IMR-90 (cell line): ENCODE measurements around the gene GPR107. TPM values are rescaled to one million over a fixed set of nuclear protein-coding genes. Genes with fewer than 3 reads are reported as not detected.

ENCODE experiments used
- ATAC-seq: fragments of 200-7000 bp; cut with Tn5 transposase; 2 replicates; pipeline ENCODE4 v1.9.1; 2020; ENCODE audit warnings: low read depth, mild to moderate bottlenecking, moderate library complexity
- BruUV-seq: library from RNA; stranded (reverse); fragments of 400-500 nt; replicated peaks from 2 replicates; lab custom pipeline; 2021; lab: Mats Ljungman, UMichigan
- CTCF ChIA-PET: fragments of 300-600 bp; formaldehyde crosslinking; extraction: SDS; loops from one replicate; lab custom pipeline; 2021; ENCODE audit warnings: antibody characterized with exemption; lab: Yijun Ruan, JAX
- POLR2A ChIA-PET: fragments of 300-600 bp; sonication (Branson Sonifier 250); formaldehyde crosslinking; loops from one replicate; lab custom pipeline; 2022; ENCODE audit warnings: antibody characterized with exemption; ENCODE audit not compliant: unreplicated experiment; lab: Charles Lee
- DNase-seq: peaks from one replicate; pipeline ENCODE4 v3.0.0; 2013
- H2AFZ ChIP-seq: replicated peaks from 2 replicates; pipeline ENCODE3; 2013; ENCODE audit warnings: low read length, mild to moderate bottlenecking; ENCODE audit not compliant: poor library complexity
- H2AK5ac ChIP-seq: 2 replicates; pipeline ENCODE4 v1.6.1; 2013; ENCODE audit warnings: low read depth, low read length, inconsistent platforms
- H2AK9ac ChIP-seq: replicated peaks from 2 replicates; pipeline ENCODE3; 2013; ENCODE audit warnings: mild to moderate bottlenecking, low read depth, low read length, moderate library complexity; ENCODE audit not compliant: poor library complexity
- H2BK120ac ChIP-seq: 2 replicates; pipeline ENCODE4 v1.6.1; 2013; ENCODE audit warnings: low read depth, low read length, inconsistent platforms
- H2BK15ac ChIP-seq: 3 replicates; pipeline ENCODE4 v1.6.1; 2013; ENCODE audit warnings: low read depth, low read length, inconsistent platforms
- H2BK20ac ChIP-seq: 2 replicates; pipeline ENCODE4 v1.6.1; 2013; ENCODE audit warnings: low read depth, mild to moderate bottlenecking, inconsistent platforms, low read length, moderate library complexity
- H2BK5ac ChIP-seq: 2 replicates; pipeline ENCODE4 v1.6.1; 2013; ENCODE audit warnings: mild to moderate bottlenecking, low read depth, low read length, inconsistent platforms; ENCODE audit not compliant: poor library complexity, severe bottlenecking
- H3K14ac ChIP-seq: replicated peaks from 2 replicates; pipeline ENCODE4 v1.6.1; 2013; ENCODE audit warnings: low read depth, low read length, inconsistent platforms
- H3K18ac ChIP-seq: 2 replicates; pipeline ENCODE4 v1.6.1; 2013; ENCODE audit warnings: low read depth, low read length, control low read depth
- H3K23ac ChIP-seq: 2 replicates; pipeline ENCODE4 v1.6.1; 2013; ENCODE audit warnings: low read depth, low read length, inconsistent platforms
- H3K27ac ChIP-seq: 2 replicates; pipeline ENCODE4 v1.5.1; 2013; ENCODE audit warnings: mild to moderate bottlenecking, control low read depth, low read length; ENCODE audit not compliant: insufficient read depth
- H3K27me3 ChIP-seq: 2 replicates; pipeline ENCODE4 v1.6.1; 2013; ENCODE audit warnings: low read length; ENCODE audit not compliant: control insufficient read depth, insufficient read depth
- H3K36me3 ChIP-seq: 2 replicates; pipeline ENCODE4 v1.6.1; 2013; ENCODE audit warnings: low read length, mixed read lengths; ENCODE audit not compliant: control insufficient read depth, insufficient read depth
- H3K4ac ChIP-seq: 2 replicates; pipeline ENCODE4 v1.6.1; 2013; ENCODE audit warnings: low read depth, low read length, inconsistent platforms
- H3K4me1 ChIP-seq: 2 replicates; pipeline ENCODE4 v1.6.1; 2013; ENCODE audit warnings: low read length, mixed read lengths; ENCODE audit not compliant: control insufficient read depth, insufficient read depth
- H3K4me2 ChIP-seq: 2 replicates; pipeline ENCODE4 v1.6.1; 2013; ENCODE audit warnings: low read depth, mild to moderate bottlenecking, control low read depth, low read length, moderate library complexity
- H3K4me3 ChIP-seq: 2 replicates; pipeline ENCODE4 v1.5.1; 2013; ENCODE audit warnings: low read depth, mild to moderate bottlenecking, control low read depth, low read length, moderate library complexity; ENCODE audit not compliant: insufficient read depth
- H3K56ac ChIP-seq: 2 replicates; pipeline ENCODE4 v1.6.1; 2013; ENCODE audit warnings: low read length, inconsistent platforms; ENCODE audit not compliant: insufficient read depth; ENCODE audit errors: extremely low read depth
- H3K79me1 ChIP-seq, 2 experiments: 2 replicates each; pipeline ENCODE4 v1.6.1; 2013; ENCODE audit warnings: low read length in 2 of 2, inconsistent platforms in 1 of 2, low read depth in 1 of 2
- H3K9ac ChIP-seq: 2 replicates; pipeline ENCODE4 v1.6.1; 2013; ENCODE audit warnings: low read depth, low read length, control low read depth
- H3K9me1 ChIP-seq: 2 replicates; pipeline ENCODE4 v1.6.1; 2013; ENCODE audit warnings: low read length, inconsistent platforms; ENCODE audit not compliant: insufficient read depth
- H3K9me3 ChIP-seq: 2 replicates; pipeline ENCODE4 v1.6.1; 2013; ENCODE audit warnings: low read length; ENCODE audit not compliant: control insufficient read depth, insufficient read depth
- H4K20me1 ChIP-seq: 2 replicates; pipeline ENCODE4 v1.6.1; 2013; ENCODE audit warnings: low read length, inconsistent platforms; ENCODE audit not compliant: insufficient read depth
- H4K5ac ChIP-seq: 2 replicates; pipeline ENCODE4 v1.6.1; 2013; ENCODE audit warnings: mild to moderate bottlenecking, low read depth, low read length, control low read depth
- H4K8ac ChIP-seq, 2 experiments: 2 replicates each; pipeline ENCODE4 v1.6.1; 2013; ENCODE audit warnings: low read depth in 2 of 2, low read length in 2 of 2, control low read depth in 1 of 2, inconsistent platforms in 1 of 2
- H4K91ac ChIP-seq: 2 replicates; pipeline ENCODE4 v1.6.1; 2013; ENCODE audit warnings: low read depth, low read length, inconsistent platforms; ENCODE audit not compliant: insufficient read depth
- BHLHE40 ChIP-seq: fragments of 150-350 bp; IDR thresholded peaks from 2 replicates; pipeline ENCODE4 v1.6.1; 2016; ENCODE audit warnings: mild to moderate bottlenecking, low read depth, low read length
- CHD1 ChIP-seq: IDR thresholded peaks from 2 replicates; pipeline ENCODE4 v1.6.1; 2012; ENCODE audit warnings: low read depth, low read length, improper control_type of control experiment
- ELK1 ChIP-seq: fragments of 150-350 bp; IDR thresholded peaks from 2 replicates; pipeline ENCODE4 v1.6.1; 2016; ENCODE audit warnings: low read depth, mild to moderate bottlenecking, low read length, moderate library complexity, borderline replicate concordance
- MAZ ChIP-seq: IDR thresholded peaks from 2 replicates; pipeline ENCODE4 v1.6.1; 2012; ENCODE audit warnings: low read depth, mild to moderate bottlenecking, low read length, improper control_type of control experiment, moderate library complexity, borderline replicate concordance
- MXI1 ChIP-seq: IDR thresholded peaks from 2 replicates; pipeline ENCODE4 v1.6.1; 2012; ENCODE audit warnings: low read depth, mild to moderate bottlenecking, low read length, moderate library complexity, borderline replicate concordance
- NFE2L2 ChIP-seq: fragments of 150-350 bp; IDR thresholded peaks from 2 replicates; pipeline ENCODE4 v1.6.1; 2016; ENCODE audit warnings: low read depth, mild to moderate bottlenecking, low read length
- RCOR1 ChIP-seq: IDR thresholded peaks from 2 replicates; pipeline ENCODE4 v1.6.1; 2012; ENCODE audit warnings: mild to moderate bottlenecking, low read length, improper control_type of control experiment; ENCODE audit not compliant: insufficient replicate concordance
- RFX5 ChIP-seq: IDR thresholded peaks from 2 replicates; pipeline ENCODE4 v1.8.0; 2012; ENCODE audit warnings: low read depth, mild to moderate bottlenecking, low read length, moderate library complexity
- SMC3 ChIP-seq: fragments of 150-350 bp; IDR thresholded peaks from 2 replicates; pipeline ENCODE4 v1.6.1; 2016; ENCODE audit warnings: low read depth, mild to moderate bottlenecking, antibody characterized with exemption, low read length, moderate library complexity
- WGBS, 2 experiments: methylation state at CpG; one replicate each; pipeline versions ENCODE4 v1.1.5 to v1.1.7; 2013; ENCODE audit warnings: missing lambda C conversion rate in 2 of 2; ENCODE audit not compliant: insufficient read length in 1 of 2; ENCODE audit errors: extremely low coverage in 2 of 2; 5-methylcytosine and 5-hydroxymethylcytosine counted together
- dilution Hi-C: fragments of 300-500 bp; cut with HindIII; formaldehyde crosslinking; loops from one replicate; pipeline ENCODE4 v1.14.3; 2018; ENCODE audit warnings: low sequenced_read_pairs; ENCODE audit not compliant: unreplicated experiment
- in situ Hi-C: fragments of 300-500 bp; cut with MboI; formaldehyde crosslinking; loops from 3 replicates; pipeline ENCODE4 v1.14.3; 2019; ENCODE audit warnings: low sequenced_read_pairs, inconsistent platforms, mixed read lengths
- intact Hi-C: fragments of 100-400 bp; cut with micrococcal nuclease; formaldehyde crosslinking; loops from 2 replicates; pipeline ENCODE4 v1.10.0; 2022
- polyA plus RNA-seq, 3 experiments: library from polyadenylated mRNA; depleted of rRNA; stranded (reverse); fragments of >200 nt; gene quantifications; 2 replicates each; pipeline ENCODE4 v1.2.3, GENCODE V29; 2012; ENCODE audit warnings: low replicate concordance in 1 of 3
- total RNA-seq: library from RNA; depleted of rRNA; stranded (reverse); fragments of >200 nt; gene quantifications from 2 replicates; pipeline ENCODE4 v1.2.3, GENCODE V29; 2012

Gene GPR107
- total and polyA plus RNA-seq, 2 of the 4 experiments (the other 2 are of a cell fraction) = 16.7 to 21.6 TPM

GRCh38 chr9:130145658-130146057 lies 92.0 kb downstream of the GPR107 start:
- Histone ChIP-seq H2BK5ac (no peak overlapping the region), H4K5ac (no peak overlapping the region), H3K9ac (no peak overlapping the region), H2AFZ (no peak overlapping the region), H3K4ac (no peak overlapping the region), H3K18ac (no peak overlapping the region), H3K4me1 (peaks cover 5% of the 10 kb centered on the region; the same call in 1 of the 2 replicates), H4K8ac (no peak overlapping the region), H2BK15ac (no peak overlapping the region), H3K4me3 (no peak overlapping the region), H3K9me3 (no peaks in the 10 kb centered on the region), H3K4me2 (no peak overlapping the region), H2AK9ac (no peak overlapping the region), H3K9me1 (0 out of 2 replicates have a peak, but pooled peaks cover 2% of the 10 kb centered on the region), H3K79me1 (no peaks in the 10 kb centered on the region), H3K56ac (no peak overlapping the region), H3K36me3 (no peaks in the 10 kb centered on the region), H2AK5ac (no peak overlapping the region), H3K27ac (no peak overlapping the region), H2BK20ac (no peak overlapping the region), H2BK120ac (no peak overlapping the region), H3K23ac (no peak overlapping the region), H4K91ac (no peak overlapping the region), H3K27me3 (no peaks in the 10 kb centered on the region), H4K20me1 (no peaks in the 10 kb centered on the region), H3K14ac (no peak overlapping the region)
- POLR2A ChIA-PET = no interaction called here
- no TSS peak for BruUV-seq
- no CpG with 5 or more reads among the region's 1 CpG for WGBS, 2 experiments
- CTCF ChIA-PET = no interaction called here
- ATAC-seq = no peak
- dilution Hi-C loops (no loop called here), in situ Hi-C loops (no loop called here), intact Hi-C loops (no loop called here)
- no peak for DNase-seq
- TF ChIP-seq ELK1 (no peak), CHD1 (no peak), SMC3 (no peak), NFE2L2 (no peak), BHLHE40 (no peak), RCOR1 (no peak), MAZ (no peak), RFX5 (no peak), MXI1 (no peak)
